HCT116 (cell line): ENCODE measurements around the gene LHX8. TPM values are rescaled to one million over a fixed set of nuclear protein-coding genes. Genes with fewer than 3 reads are reported as not detected.

Source experiments
- ATAC-seq: fragments of 200-7000 bp; cut with Tn5 transposase; 2 replicates; pipeline ENCODE4 v1.9.1; 2020; ENCODE audit warnings: mild to moderate bottlenecking, moderate library complexity
- BruUV-seq: library from RNA; stranded (reverse); fragments of 400-500 nt; replicated peaks from 2 replicates; lab custom pipeline; 2021; lab: Mats Ljungman, UMichigan
- CTCF ChIA-PET: fragments of 300-600 bp; sonication (Branson Sonifier 250); formaldehyde crosslinking; loops from one replicate; lab custom pipeline; 2021; ENCODE audit warnings: antibody characterized with exemption; lab: Charles Lee
- POLR2A ChIA-PET: fragments of 300-600, 350-600 bp; sonication (Branson Sonifier 250); formaldehyde crosslinking; loops from one replicate; lab custom pipeline; 2021; ENCODE audit warnings: antibody characterized with exemption; lab: Charles Lee
- RAD21 ChIA-PET, 2 experiments: fragments of 300-600 bp; sonication (Branson Sonifier 250); formaldehyde crosslinking; loops; one replicate each; lab custom pipeline; 2023; ENCODE audit warnings: low total read pairs in 2 of 2; ENCODE audit not compliant: uncharacterized antibody in 2 of 2, unreplicated experiment in 2 of 2, low non-redundant PET in 1 of 2; lab: Charles Lee
- DNase-seq: peaks from one replicate; pipeline ENCODE4 v3.0.0-alpha.2; 2010; ENCODE audit warnings: low read depth, low spot score
- H2AFZ ChIP-seq: fragments of 200-600 bp; shearing (Covaris generic), sonication (generic); 2 replicates; pipeline ENCODE4 v1.6.1; 2017; ENCODE audit warnings: low read depth, mixed run types, mixed read lengths, antibody characterized with exemption, low read length; ENCODE audit not compliant: poor library complexity, severe bottlenecking
- H3K27ac ChIP-seq: 2 replicates; pipeline ENCODE4 v1.5.1; 2012; ENCODE audit warnings: low read depth, low read length
- H3K27me3 ChIP-seq: fragments of 200-600 bp; sonication (generic); 2 replicates; pipeline ENCODE4 v1.6.1; 2016; ENCODE audit warnings: mixed run types, low read length, mixed read lengths; ENCODE audit not compliant: insufficient read depth
- H3K36me3 ChIP-seq, 2 experiments: fragments of 200-500 bp in 1 of 2; fragments of 200-600 bp in 1 of 2; sonication (Bioruptor generic) in 1 of 2; sonication (generic) in 1 of 2; 2 replicates each; pipeline versions ENCODE4 v1.5.1 to v1.6.1; 2014 to 2016; ENCODE audit warnings: low read length in 2 of 2, inconsistent platforms in 1 of 2, mixed read lengths in 1 of 2, mixed run types in 1 of 2; ENCODE audit not compliant: insufficient read depth in 2 of 2, control insufficient read depth in 1 of 2
- H3K4me1 ChIP-seq, 2 experiments: fragments of 200-600 bp in 1 of 2; sonication (generic) in 1 of 2; 2 replicates each; pipeline versions ENCODE4 v1.5.1 to v1.6.1; 2012 to 2017; ENCODE audit warnings: low read length in 2 of 2, inconsistent platforms in 1 of 2, mild to moderate bottlenecking in 1 of 2, mixed read lengths in 1 of 2, mixed run types in 1 of 2, moderate library complexity in 1 of 2; ENCODE audit not compliant: insufficient read depth in 2 of 2, control insufficient read depth in 1 of 2
- H3K4me2 ChIP-seq: fragments of 200-600 bp; sonication (generic); 2 replicates; pipeline ENCODE4 v1.6.1; 2017; ENCODE audit warnings: mixed run types, low read length, mixed read lengths
- H3K4me3 ChIP-seq, 2 experiments: fragments of 200-600 bp in 1 of 2; sonication (generic) in 1 of 2; replicated peaks in 1 of 2; 2 replicates each; pipeline ENCODE4 v1.5.1; 2011 to 2016; ENCODE audit warnings: low read length in 2 of 2, control low read depth in 1 of 2, low read depth in 1 of 2, mild to moderate bottlenecking in 1 of 2, mixed read lengths in 1 of 2, mixed run types in 1 of 2
- H3K79me2 ChIP-seq: fragments of 200-600 bp; sonication (generic); 2 replicates; pipeline ENCODE4 v1.6.1; 2017; ENCODE audit warnings: mild to moderate bottlenecking, mixed run types, low read length, moderate library complexity, mixed read lengths; ENCODE audit not compliant: insufficient read depth
- H3K9ac ChIP-seq: fragments of 200-600 bp; sonication (generic); 2 replicates; pipeline ENCODE4 v1.6.1; 2016; ENCODE audit warnings: low read length, mixed read lengths
- H3K9me2 ChIP-seq: fragments of 200-600 bp; sonication (generic), shearing (Covaris generic); 2 replicates; pipeline ENCODE4 v1.6.1; 2017; ENCODE audit warnings: mixed run types, mild to moderate bottlenecking, moderate library complexity; ENCODE audit not compliant: insufficient read depth
- H3K9me3 ChIP-seq, 2 experiments: fragments of 200-500 bp in 1 of 2; fragments of 200-600 bp in 1 of 2; sonication (Bioruptor generic) in 1 of 2; sonication (generic) in 1 of 2; 2 replicates each; pipeline ENCODE4 v1.6.1; 2014 to 2017; ENCODE audit warnings: low read length in 2 of 2, mixed read lengths in 2 of 2, inconsistent platforms in 1 of 2, low read depth in 1 of 2, mild to moderate bottlenecking in 1 of 2, mixed run types in 1 of 2, moderate library complexity in 1 of 2; ENCODE audit not compliant: control insufficient read depth in 1 of 2, insufficient read depth in 1 of 2
- H4K20me1 ChIP-seq: fragments of 200-600 bp; sonication (generic), shearing (Covaris generic); 2 replicates; pipeline ENCODE4 v1.6.1; 2017; ENCODE audit warnings: mixed run types, mild to moderate bottlenecking, moderate library complexity; ENCODE audit not compliant: insufficient read depth
- CBX3 ChIP-seq: IDR thresholded peaks from 2 replicates; pipeline ENCODE4 v1.6.1; 2012; ENCODE audit warnings: low read depth
- CEBPB ChIP-seq: IDR thresholded peaks from 2 replicates; pipeline ENCODE4 v1.6.1; 2012; ENCODE audit warnings: low read depth
- EGR1 ChIP-seq: IDR thresholded peaks from 2 replicates; pipeline ENCODE4 v1.6.1; 2012; ENCODE audit warnings: low read depth
- ELF1 ChIP-seq: IDR thresholded peaks from 2 replicates; pipeline ENCODE4 v1.6.1; 2012; ENCODE audit warnings: low read depth, borderline replicate concordance
- EZH2 ChIP-seq: fragments of 200-600 bp; sonication (generic); IDR thresholded peaks from 2 replicates; pipeline ENCODE4 v1.6.1; 2017; ENCODE audit warnings: antibody characterized with exemption, mixed run types
- JUND ChIP-seq: IDR thresholded peaks from 2 replicates; pipeline ENCODE4 v1.6.1; 2012
- MAX ChIP-seq: IDR thresholded peaks from 2 replicates; pipeline ENCODE4 v1.6.1; 2012
- POLR2A ChIP-seq: IDR thresholded peaks from 2 replicates; pipeline ENCODE4 v1.7.0; 2011; ENCODE audit warnings: borderline replicate concordance; ENCODE audit not compliant: insufficient read depth, insufficient read length; ENCODE audit errors: extremely low read depth
- POLR2AphosphoS5 ChIP-seq: IDR thresholded peaks from 2 replicates; pipeline ENCODE4 v1.6.1; 2011; ENCODE audit warnings: mild to moderate bottlenecking, low read depth, low read length, moderate library complexity
- RAD21 ChIP-seq: IDR thresholded peaks from 2 replicates; pipeline ENCODE4 v1.6.1; 2012; ENCODE audit warnings: low read depth, mild to moderate bottlenecking
- REST ChIP-seq: IDR thresholded peaks from 2 replicates; pipeline ENCODE4 v1.6.1; 2012; ENCODE audit warnings: low read depth
- SIN3A ChIP-seq: IDR thresholded peaks from 2 replicates; pipeline ENCODE4 v1.6.1; 2012; ENCODE audit warnings: low read depth
- SRF ChIP-seq: IDR thresholded peaks from 2 replicates; pipeline ENCODE4 v1.6.1; 2012; ENCODE audit warnings: low read depth
- TCF7L2 ChIP-seq: IDR thresholded peaks from 2 replicates; pipeline ENCODE4 v1.7.0; 2011; ENCODE audit warnings: borderline replicate concordance, inconsistent platforms; ENCODE audit not compliant: insufficient read depth, insufficient read length; ENCODE audit errors: extremely low read depth
- YY1 ChIP-seq: IDR thresholded peaks from 2 replicates; pipeline ENCODE4 v1.6.1; 2011; ENCODE audit warnings: low read length, low read depth, moderate library complexity, mild to moderate bottlenecking; ENCODE audit not compliant: insufficient replicate concordance; ENCODE audit errors: extremely low read depth
- ZBTB33 ChIP-seq: IDR thresholded peaks from 2 replicates; pipeline ENCODE4 v1.6.1; 2011; ENCODE audit warnings: mild to moderate bottlenecking, low read length, moderate library complexity; ENCODE audit not compliant: insufficient replicate concordance; ENCODE audit errors: extremely low read depth
- ZFX ChIP-seq: fragments of 450-650 bp; IDR thresholded peaks from 2 replicates; pipeline ENCODE4 v1.6.1; 2017
- intact Hi-C: fragments of 100-400 bp; cut with micrococcal nuclease; formaldehyde crosslinking; loops from 2 replicates; pipeline ENCODE4 v1.10.0; 2022
- total RNA-seq: library from RNA; stranded (reverse); gene quantifications from one replicate; pipeline ENCODE4 v1.2.1, GENCODE V29; 2021; ENCODE audit not compliant: unreplicated experiment

LHX8 gene
- total RNA-seq, 1 experiment from 2014 or later: not detected

GRCh38 chr1:75124510-75124909 lies 9.7 kb upstream of the LHX8 start:
- BruUV-seq: no TSS peak
- intact Hi-C loops: no loop called here
- ATAC-seq (no peak), DNase-seq (no peak)
- Histone ChIP-seq H2AFZ (no peak overlapping the region), H4K20me1 (no peaks in the 10 kb centered on the region), H3K79me2 (no peaks in the 10 kb centered on the region), H3K36me3 (no peaks in the 10 kb centered on the region), H3K9me2 (no peaks in the 10 kb centered on the region), H3K27me3 (0 out of 2 replicates have a peak, but pooled peaks cover 12% of the 10 kb centered on the region), H3K4me1 (no peaks in the 10 kb centered on the region), H3K4me2 (no peak overlapping the region), H3K27ac (no peak overlapping the region), H3K9me3 (no peaks in the 10 kb centered on the region), H3K4me3 (no peak overlapping the region), H3K9ac (no peak overlapping the region)
- no peak for TF ChIP-seq TCF7L2
- no peak for TF ChIP-seq SIN3A
- no peak for TF ChIP-seq CEBPB
- TF ChIP-seq YY1: no peak
- TF ChIP-seq POLR2AphosphoS5: no peak
- no peak for TF ChIP-seq EZH2
- no peak for TF ChIP-seq MAX
- no peak for TF ChIP-seq RAD21
- TF ChIP-seq JUND: no peak
- no peak for TF ChIP-seq EGR1
- no peak for TF ChIP-seq POLR2A
- no peak for TF ChIP-seq CBX3
- no peak for TF ChIP-seq REST
- TF ChIP-seq ZBTB33: no peak
- no peak for TF ChIP-seq ELF1
- TF ChIP-seq ZFX: no peak
- TF ChIP-seq SRF: no peak
- ChIA-PET RAD21 (no interaction called here), POLR2A (no interaction called here), CTCF (no interaction called here)
